Neuronal stem cell (in vitro differentiated cells): ENCODE results near the gene CTDP1.

Experiments used
- DNase-seq: peaks from one replicate; pipeline ENCODE4 v3.0.0-alpha.2; 2013; ENCODE audit warnings: low spot score
- H2AFZ ChIP-seq: one replicate; pipeline ENCODE4 v1.6.1; 2013; ENCODE audit warnings: mild to moderate bottlenecking, low read length, inconsistent platforms
- H2AK5ac ChIP-seq: 2 replicates; pipeline ENCODE4 v1.6.1; 2013; ENCODE audit warnings: low read depth, mild to moderate bottlenecking, inconsistent platforms, low read length, moderate library complexity, mixed read lengths
- H2BK120ac ChIP-seq: 2 replicates; pipeline ENCODE4 v1.6.1; 2013; ENCODE audit warnings: low read depth, mild to moderate bottlenecking, inconsistent platforms, low read length, moderate library complexity, mixed read lengths
- H2BK12ac ChIP-seq: one replicate; pipeline ENCODE4 v1.6.1; 2013; ENCODE audit warnings: low read length, inconsistent platforms
- H2BK15ac ChIP-seq: 2 replicates; pipeline ENCODE4 v1.6.1; 2013; ENCODE audit warnings: mild to moderate bottlenecking, low read length, inconsistent platforms, mixed read lengths
- H2BK5ac ChIP-seq: one replicate; pipeline ENCODE4 v1.6.1; 2013; ENCODE audit warnings: inconsistent platforms, mild to moderate bottlenecking, low read length, moderate library complexity
- H3K14ac ChIP-seq: one replicate; pipeline ENCODE4 v1.6.1; 2013; ENCODE audit warnings: low read length, inconsistent platforms
- H3K18ac ChIP-seq: 2 replicates; pipeline ENCODE4 v1.6.1; 2013; ENCODE audit warnings: low read length, inconsistent platforms
- H3K23ac ChIP-seq: 2 replicates; pipeline ENCODE4 v1.6.1; 2013; ENCODE audit warnings: low read depth, mild to moderate bottlenecking, mixed read lengths, low read length, inconsistent platforms; ENCODE audit not compliant: poor library complexity
- H3K27ac ChIP-seq: replicated peaks from 3 replicates; pipeline ENCODE4 v1.5.1; 2013; ENCODE audit warnings: low read length, inconsistent platforms
- H3K27me3 ChIP-seq, 3 experiments: 2 replicates each; pipeline ENCODE4 v1.6.1; 2013; ENCODE audit warnings: low read length in 3 of 3, mild to moderate bottlenecking in 2 of 3, inconsistent platforms in 1 of 3, low read depth in 1 of 3, mixed read lengths in 1 of 3, moderate library complexity in 1 of 3; ENCODE audit not compliant: control insufficient read depth in 3 of 3, insufficient read depth in 3 of 3
- H3K36me3 ChIP-seq, 2 donors: replicated peaks in 1 of 2; 2 replicates each; pipeline ENCODE4 v1.6.1; 2013; ENCODE audit warnings: low read length in 2 of 2; ENCODE audit not compliant: control insufficient read depth in 2 of 2, insufficient read depth in 2 of 2
- H3K4ac ChIP-seq: 2 replicates; pipeline ENCODE4 v1.6.1; 2013; ENCODE audit warnings: inconsistent platforms, mild to moderate bottlenecking, low read length, moderate library complexity
- H3K4me1 ChIP-seq, 2 donors: 1 replicate in 1 of 2; 2 replicates in 1 of 2; pipeline ENCODE4 v1.6.1; 2013; ENCODE audit warnings: low read length in 2 of 2, low read depth in 1 of 2; ENCODE audit not compliant: control insufficient read depth in 2 of 2, insufficient read depth in 1 of 2
- H3K4me2 ChIP-seq: one replicate; pipeline ENCODE4 v1.6.1; 2013; ENCODE audit warnings: mild to moderate bottlenecking, low read length, inconsistent platforms; ENCODE audit not compliant: insufficient read depth, poor library complexity, severe bottlenecking
- H3K4me3 ChIP-seq, 2 donors: 2 replicates each; pipeline ENCODE4 v1.5.1; 2013; ENCODE audit warnings: low read length in 2 of 2, mild to moderate bottlenecking in 2 of 2, inconsistent platforms in 1 of 2, moderate library complexity in 1 of 2
- H3K79me1 ChIP-seq: one replicate; pipeline ENCODE4 v1.6.1; 2013; ENCODE audit warnings: low read depth, mild to moderate bottlenecking, inconsistent platforms, low read length, moderate library complexity
- H3K9ac ChIP-seq: one replicate; pipeline ENCODE4 v1.6.1; 2013; ENCODE audit warnings: mild to moderate bottlenecking, low read depth, low read length, inconsistent platforms; ENCODE audit not compliant: poor library complexity
- H3K9me3 ChIP-seq, 2 donors: replicated peaks in 1 of 2; 2 replicates each; pipeline versions ENCODE3 to v1.6.1; 2013; ENCODE audit warnings: low read length in 2 of 2, mild to moderate bottlenecking in 2 of 2, inconsistent platforms in 1 of 2, low read depth in 1 of 2, mixed read lengths in 1 of 2, moderate library complexity in 1 of 2; ENCODE audit not compliant: control insufficient read depth in 2 of 2, insufficient read depth in 1 of 2
- H4K8ac ChIP-seq: one replicate; pipeline ENCODE4 v1.6.1; 2013; ENCODE audit warnings: low read depth, mild to moderate bottlenecking, inconsistent platforms, low read length, moderate library complexity
- H4K91ac ChIP-seq: one replicate; pipeline ENCODE4 v1.6.1; 2013; ENCODE audit warnings: low read length, low read depth, mild to moderate bottlenecking, inconsistent platforms; ENCODE audit not compliant: poor library complexity
- WGBS, 2 donors: extraction: QIAGEN DNeasy Blood & Tissue Kit; methylation state at CpG; one replicate each; pipeline ENCODE4 v1.1.7; 2013; ENCODE audit warnings: missing lambda C conversion rate in 2 of 2, mixed read lengths in 1 of 2; ENCODE audit not compliant: insufficient read length in 2 of 2, insufficient replicate concordance in 1 of 2; ENCODE audit errors: extremely low coverage in 2 of 2; 5-methylcytosine and 5-hydroxymethylcytosine counted together

CTDP1 gene

DNA sequence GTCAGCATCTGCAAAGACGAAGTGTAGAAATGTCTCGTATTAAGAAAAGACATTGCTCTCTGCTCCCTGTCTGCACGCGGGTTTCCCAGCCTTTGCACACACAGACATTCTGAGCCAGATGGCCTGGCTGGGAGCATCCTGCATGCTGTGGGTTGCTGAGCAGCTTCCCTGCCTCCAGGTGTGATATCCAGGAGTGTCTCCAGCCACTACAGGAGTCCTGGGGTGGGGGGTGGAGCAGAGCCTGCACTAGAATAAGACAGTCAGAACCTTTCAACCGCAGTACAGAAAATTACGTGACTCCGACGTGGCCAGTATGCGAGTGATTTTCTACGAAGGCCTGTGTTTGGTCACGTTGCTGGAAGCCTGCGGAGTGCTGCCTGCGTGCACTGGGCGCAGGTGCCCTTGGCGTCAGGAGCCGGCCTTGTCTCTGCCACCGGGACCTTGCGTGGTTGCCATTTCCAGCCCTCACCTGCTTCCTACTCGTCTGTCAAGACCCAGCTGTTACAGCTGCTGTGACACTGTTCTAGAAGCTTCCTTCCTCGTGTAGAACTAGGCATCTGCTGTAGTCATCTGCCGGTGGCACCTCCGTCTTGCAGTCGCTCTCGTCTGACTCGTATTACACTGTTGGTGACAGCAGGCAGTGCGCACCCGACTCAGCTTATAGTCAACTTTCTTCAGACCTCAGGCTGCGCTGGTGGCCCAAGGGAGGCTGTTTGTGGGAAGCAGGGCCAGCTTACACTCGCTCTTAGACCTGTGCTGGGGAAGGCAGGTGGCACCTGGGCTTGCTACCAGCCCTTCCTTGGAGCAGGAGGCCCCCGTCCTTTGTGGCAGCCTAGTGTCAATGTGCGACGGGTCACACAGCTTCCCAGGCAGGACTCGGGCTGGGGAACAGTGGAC, 11.2 kb downstream of the CTDP1 start:
- H2AK5ac ChIP-seq = no peak overlapping the region
- no peak overlapping the region for H3K9ac ChIP-seq
- H3K14ac ChIP-seq = no peak overlapping the region
- H2BK15ac ChIP-seq = no peak overlapping the region
- H2BK120ac ChIP-seq = no peak overlapping the region
- H4K91ac ChIP-seq = no peak overlapping the region
- peaks cover 16% of the 10 kb centered on the region for H3K79me1 ChIP-seq
- no CpG with 5 or more reads among the region's 33 CpGs for WGBS, 2 donors
- no peak overlapping the region for H2AFZ ChIP-seq
- H3K4ac ChIP-seq = no peak overlapping the region
- peak overlapping the region; percentile 40 for H2BK5ac ChIP-seq
- no peaks in the 10 kb centered on the region for H3K9me3 ChIP-seq
- H4K8ac ChIP-seq = no peak overlapping the region
- H3K18ac ChIP-seq = no peak overlapping the region
- no peak for DNase-seq
- peak overlapping the region; percentile 55 for H3K23ac ChIP-seq
- no peak overlapping the region for H2BK12ac ChIP-seq
- H3K36me3 ChIP-seq = peaks cover 7 to 8% of the 10 kb centered on the region in 2 donors
- peaks cover 0 to 5% of the 10 kb centered on the region in 2 donors for H3K4me1 ChIP-seq
- H3K27me3 ChIP-seq = no peaks in the 10 kb centered on the region
- H3K4me2 ChIP-seq = no peak overlapping the region
- no peak overlapping the region for H3K27ac ChIP-seq
- H3K4me3 ChIP-seq = peak overlapping the region in 1 of 2 donors; percentile 62

DNA sequence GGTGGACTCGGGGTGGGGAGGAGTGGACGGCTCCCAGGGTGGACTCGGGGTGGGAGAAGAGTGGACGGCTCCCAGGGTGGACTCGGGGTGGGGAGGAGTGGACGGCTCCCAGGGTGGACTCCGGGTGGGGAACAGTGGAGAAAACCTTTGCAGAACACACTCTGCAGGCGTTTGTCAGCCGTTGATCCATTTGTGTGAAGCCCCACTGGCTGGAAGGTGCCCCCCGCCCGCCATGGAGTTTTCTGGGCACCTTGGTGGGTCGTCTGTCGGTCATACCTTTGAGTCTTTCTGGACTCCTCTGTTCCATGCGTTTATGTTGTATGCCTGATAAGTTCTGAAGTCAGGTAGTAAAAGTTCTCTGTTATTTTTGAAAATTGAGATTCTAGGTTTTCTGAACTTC, 12.5 kb downstream of the CTDP1 start:
- no peak overlapping the region for H2AFZ ChIP-seq
- no peak overlapping the region for H3K23ac ChIP-seq
- no peak overlapping the region for H3K4ac ChIP-seq
- H3K36me3 ChIP-seq = peaks cover 11 to 20% of the 10 kb centered on the region in 2 donors
- no peaks in the 10 kb centered on the region for H3K27me3 ChIP-seq
- H2BK120ac ChIP-seq = no peak overlapping the region
- no peak overlapping the region for H2BK12ac ChIP-seq
- no peak overlapping the region for H2AK5ac ChIP-seq
- H4K8ac ChIP-seq = no peak overlapping the region
- H4K91ac ChIP-seq = no peak overlapping the region
- H3K18ac ChIP-seq = no peak overlapping the region
- DNase-seq = no peak
- no peak overlapping the region for H3K4me2 ChIP-seq
- H2BK15ac ChIP-seq = no peak overlapping the region
- H3K9me3 ChIP-seq = no peaks in the 10 kb centered on the region
- no peak overlapping the region for H2BK5ac ChIP-seq
- peaks cover 0 to 5% of the 10 kb centered on the region in 2 donors for H3K4me1 ChIP-seq
- no CpG with 5 or more reads among the region's 14 CpGs for WGBS, 2 donors
- no peak overlapping the region for H3K9ac ChIP-seq
- H3K27ac ChIP-seq = no peak overlapping the region
- no peak overlapping the region for H3K14ac ChIP-seq
- H3K79me1 ChIP-seq = peaks cover 17% of the 10 kb centered on the region
- no peak overlapping the region for H3K4me3 ChIP-seq

DNA sequence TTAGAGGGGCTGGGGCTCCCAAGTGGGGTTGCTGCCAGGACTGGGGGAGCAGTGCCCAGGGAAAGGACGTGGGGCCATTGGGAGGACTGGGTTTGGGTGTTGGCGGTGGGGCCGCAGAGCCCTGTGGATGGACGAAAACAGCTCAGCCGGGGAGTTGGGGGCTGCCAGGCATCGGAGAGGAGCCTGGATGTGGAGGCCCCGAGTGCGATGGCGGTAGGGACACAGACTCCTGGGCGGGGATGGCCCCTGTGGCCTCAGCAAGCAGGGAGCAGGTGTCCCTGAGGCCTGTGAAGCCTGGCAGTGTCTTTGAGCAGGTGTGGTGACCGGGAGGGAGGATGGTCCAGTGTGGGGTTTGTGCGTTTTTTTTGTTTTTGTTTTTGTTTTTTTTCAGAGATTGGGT, 13.3 kb downstream of the CTDP1 start:
- H3K4me1 ChIP-seq = peaks cover 0 to 5% of the 10 kb centered on the region in 2 donors
- no peak overlapping the region for H2AFZ ChIP-seq
- no peak for DNase-seq
- H3K9me3 ChIP-seq = no peaks in the 10 kb centered on the region
- no peaks in the 10 kb centered on the region for H3K27me3 ChIP-seq
- H3K9ac ChIP-seq = no peak overlapping the region
- no peak overlapping the region for H3K23ac ChIP-seq
- H3K27ac ChIP-seq = no peak overlapping the region
- no peak overlapping the region for H2BK120ac ChIP-seq
- no peak overlapping the region for H2BK12ac ChIP-seq
- 100% methylated on average over 1 of the region's 12 CpGs; no CpG with 5 or more reads in 1 of the 2 donors for WGBS, 2 donors
- H3K36me3 ChIP-seq = peaks cover 15 to 28% of the 10 kb centered on the region in 2 donors
- H4K8ac ChIP-seq = no peak overlapping the region
- no peak overlapping the region for H3K4me2 ChIP-seq
- peak overlapping the region; percentile 50 for H2AK5ac ChIP-seq
- no peak overlapping the region for H3K4me3 ChIP-seq
- peak overlapping the region; percentile 56 for H3K14ac ChIP-seq
- no peak overlapping the region for H2BK15ac ChIP-seq
- H3K79me1 ChIP-seq = peaks cover 16% of the 10 kb centered on the region
- peak overlapping the region; percentile 80 for H3K18ac ChIP-seq
- H3K4ac ChIP-seq = no peak overlapping the region
- no peak overlapping the region for H4K91ac ChIP-seq
- no peak overlapping the region for H2BK5ac ChIP-seq

DNA sequence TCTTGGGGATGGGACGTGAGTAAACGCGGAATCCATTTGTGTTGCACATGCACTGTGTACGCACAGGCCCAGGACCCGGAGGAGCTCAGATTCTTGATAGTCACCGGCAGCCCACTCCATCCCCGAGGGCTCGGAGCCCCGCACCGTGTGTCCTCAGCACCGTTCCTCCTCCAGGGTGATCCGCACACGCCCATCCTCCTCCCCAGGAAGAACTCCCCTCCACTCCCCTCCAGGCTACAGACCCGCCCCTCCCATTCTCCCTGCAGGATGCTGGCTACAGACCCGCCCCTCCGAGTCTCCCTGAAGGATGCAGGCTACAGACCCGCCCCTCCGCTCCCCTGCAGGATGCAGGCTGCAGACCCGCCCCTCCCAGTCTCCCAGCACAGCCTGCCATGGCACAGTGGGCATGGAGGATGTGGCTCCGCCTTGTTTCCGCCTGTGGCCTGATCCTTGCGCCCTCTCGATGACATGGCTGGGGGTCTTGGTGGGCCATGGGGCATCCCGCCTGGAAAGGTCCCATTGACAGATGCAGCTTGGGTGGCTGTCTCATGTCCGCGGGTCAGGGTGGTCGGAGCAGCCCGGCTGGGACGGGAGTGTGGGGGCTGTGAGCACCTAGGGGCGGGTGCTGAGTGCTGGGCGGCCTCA, 14.1 kb downstream of the CTDP1 start:
- H4K91ac ChIP-seq = no peak overlapping the region
- H4K8ac ChIP-seq = no peak overlapping the region
- H3K14ac ChIP-seq = no peak overlapping the region
- no peak for DNase-seq
- H3K4me3 ChIP-seq = no peak overlapping the region
- H3K9me3 ChIP-seq = no peaks in the 10 kb centered on the region
- H2BK120ac ChIP-seq = no peak overlapping the region
- H3K36me3 ChIP-seq = peaks cover 21 to 36% of the 10 kb centered on the region in 2 donors
- no peaks in the 10 kb centered on the region for H3K27me3 ChIP-seq
- H2BK12ac ChIP-seq = peak overlapping the region; percentile 69
- H2BK5ac ChIP-seq = no peak overlapping the region
- H2BK15ac ChIP-seq = no peak overlapping the region
- H3K18ac ChIP-seq = no peak overlapping the region
- peak overlapping the region; percentile 68 for H2AK5ac ChIP-seq
- H3K23ac ChIP-seq = peak overlapping the region; percentile 87
- no peak overlapping the region for H2AFZ ChIP-seq
- H3K4ac ChIP-seq = no peak overlapping the region
- peaks cover 17% of the 10 kb centered on the region for H3K79me1 ChIP-seq
- WGBS, 2 donors = no CpG with 5 or more reads among the region's 31 CpGs
- H3K4me2 ChIP-seq = no peak overlapping the region
- H3K27ac ChIP-seq = no peak overlapping the region
- H3K4me1 ChIP-seq = peaks cover 0 to 5% of the 10 kb centered on the region in 2 donors
- H3K9ac ChIP-seq = no peak overlapping the region
